RWPE2 (cell line): ENCODE results near the gene COPS3.
A peak's percentile ranks its signal among the peaks of the same experiment; 100 is the strongest.

Source experiments
- ATAC-seq: fragments of 200-7000 bp; cut with Tn5 transposase; 3 replicates; pipeline ENCODE4 v1.9.1; 2021; ENCODE audit warnings: low read depth
- DNase-seq: peaks from one replicate; pipeline ENCODE4 v3.0.0-alpha.2; 2020; ENCODE audit warnings: low spot score
- H3K27ac ChIP-seq: fragments of 450-650 bp; 2 replicates; pipeline ENCODE4 v1.5.1; 2017; ENCODE audit warnings: mild to moderate bottlenecking; ENCODE audit not compliant: poor library complexity, severe bottlenecking
- H3K27me3 ChIP-seq: fragments of 250-450 bp; sonication (Bioruptor Pico); 2 replicates; pipeline ENCODE4 v1.5.1; 2021; ENCODE audit warnings: mild to moderate bottlenecking, moderate library complexity; ENCODE audit not compliant: insufficient read depth, poor library complexity, severe bottlenecking
- H3K36me3 ChIP-seq: fragments of 250-450 bp; sonication (Bioruptor Pico); 2 replicates; pipeline ENCODE4 v1.5.1; 2020; ENCODE audit warnings: low read depth, mild to moderate bottlenecking, moderate library complexity
- H3K4me1 ChIP-seq: fragments of 250-450 bp; sonication (Bioruptor Pico); 2 replicates; pipeline ENCODE4 v1.5.1; 2021; ENCODE audit warnings: mild to moderate bottlenecking, moderate library complexity; ENCODE audit not compliant: insufficient read depth, poor library complexity, severe bottlenecking
- H3K4me3 ChIP-seq: fragments of 250-450 bp; sonication (Bioruptor Pico); 2 replicates; pipeline ENCODE4 v1.5.1; 2021; ENCODE audit warnings: mild to moderate bottlenecking, moderate library complexity; ENCODE audit not compliant: severe bottlenecking
- H3K9me3 ChIP-seq: fragments of 250-450 bp; sonication (Bioruptor Pico); 2 replicates; pipeline ENCODE4 v1.5.1; 2021; ENCODE audit warnings: mild to moderate bottlenecking, moderate library complexity; ENCODE audit not compliant: severe bottlenecking
- TF ChIP-seq, protein P1 (sequence below): fragments of 450-650 bp; IDR thresholded peaks from one replicate; pipeline ENCODE4 v1.5.1; 2017; ENCODE audit warnings: mild to moderate bottlenecking, moderate library complexity; ENCODE audit not compliant: poor library complexity, severe bottlenecking

Gene COPS3

DNA sequence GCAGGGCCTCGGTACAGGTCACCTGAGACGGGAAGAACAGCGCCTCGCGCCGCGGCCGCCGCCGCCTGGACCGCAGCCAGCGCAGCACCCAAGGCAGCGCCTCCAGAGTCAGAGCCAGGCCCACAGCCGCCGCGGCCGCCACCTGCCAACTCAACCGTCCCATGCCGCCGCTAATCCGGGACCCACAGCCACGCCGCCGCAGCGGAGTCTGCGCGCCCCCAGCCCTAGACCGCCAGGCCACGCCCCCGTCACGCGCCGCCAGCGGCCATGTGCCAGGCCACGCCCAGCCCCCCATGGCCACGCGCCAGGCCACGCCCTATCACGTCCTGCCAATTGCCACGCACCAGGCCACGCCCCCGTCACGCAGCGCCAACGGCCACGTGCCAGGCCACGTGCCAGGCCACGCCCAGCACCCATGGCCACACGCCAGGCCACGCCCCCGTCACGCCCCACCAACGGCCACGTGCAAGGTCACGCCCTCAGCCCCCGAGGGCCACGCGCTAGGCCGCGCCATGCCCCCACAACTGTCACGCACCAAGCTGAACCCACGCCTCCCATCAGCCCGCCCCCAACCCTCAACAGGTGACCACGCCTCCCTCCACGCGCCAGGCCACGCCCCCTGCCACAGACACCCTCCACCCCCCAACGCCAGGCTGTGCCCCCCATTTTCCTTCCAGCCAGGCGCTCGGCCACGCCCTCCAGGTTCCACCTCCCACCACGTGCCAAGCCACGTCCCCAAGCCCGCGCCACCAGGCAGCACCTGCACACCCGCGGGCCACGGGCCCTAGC lies 74.7 kb downstream of the COPS3 start, which contains the start of gene PLD6:
PLD6 (minus strand) TSS at position 210 of the 789 bp plus-strand sequence; CDS start at position 163, 47 bp downstream.
- DNase-seq = peak; percentile 85
- H3K9me3 ChIP-seq = no peaks in the 10 kb centered on the region
- H3K36me3 ChIP-seq = no peaks in the 10 kb centered on the region; the same call in 1 of the 2 replicates
- H3K4me3 ChIP-seq = peak within 1 kb of the TSS; percentile 37
- peak; percentile 55 for ATAC-seq
- H3K27ac ChIP-seq = peak within 1 kb of the TSS; percentile 27
- TF ChIP-seq, protein P1, sequence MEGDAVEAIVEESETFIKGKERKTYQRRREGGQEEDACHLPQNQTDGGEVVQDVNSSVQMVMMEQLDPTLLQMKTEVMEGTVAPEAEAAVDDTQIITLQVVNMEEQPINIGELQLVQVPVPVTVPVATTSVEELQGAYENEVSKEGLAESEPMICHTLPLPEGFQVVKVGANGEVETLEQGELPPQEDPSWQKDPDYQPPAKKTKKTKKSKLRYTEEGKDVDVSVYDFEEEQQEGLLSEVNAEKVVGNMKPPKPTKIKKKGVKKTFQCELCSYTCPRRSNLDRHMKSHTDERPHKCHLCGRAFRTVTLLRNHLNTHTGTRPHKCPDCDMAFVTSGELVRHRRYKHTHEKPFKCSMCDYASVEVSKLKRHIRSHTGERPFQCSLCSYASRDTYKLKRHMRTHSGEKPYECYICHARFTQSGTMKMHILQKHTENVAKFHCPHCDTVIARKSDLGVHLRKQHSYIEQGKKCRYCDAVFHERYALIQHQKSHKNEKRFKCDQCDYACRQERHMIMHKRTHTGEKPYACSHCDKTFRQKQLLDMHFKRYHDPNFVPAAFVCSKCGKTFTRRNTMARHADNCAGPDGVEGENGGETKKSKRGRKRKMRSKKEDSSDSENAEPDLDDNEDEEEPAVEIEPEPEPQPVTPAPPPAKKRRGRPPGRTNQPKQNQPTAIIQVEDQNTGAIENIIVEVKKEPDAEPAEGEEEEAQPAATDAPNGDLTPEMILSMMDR = peak; percentile 4
- H3K4me1 ChIP-seq = no peaks in the 10 kb centered on the region
- no peaks in the 10 kb centered on the region for H3K27me3 ChIP-seq

DNA sequence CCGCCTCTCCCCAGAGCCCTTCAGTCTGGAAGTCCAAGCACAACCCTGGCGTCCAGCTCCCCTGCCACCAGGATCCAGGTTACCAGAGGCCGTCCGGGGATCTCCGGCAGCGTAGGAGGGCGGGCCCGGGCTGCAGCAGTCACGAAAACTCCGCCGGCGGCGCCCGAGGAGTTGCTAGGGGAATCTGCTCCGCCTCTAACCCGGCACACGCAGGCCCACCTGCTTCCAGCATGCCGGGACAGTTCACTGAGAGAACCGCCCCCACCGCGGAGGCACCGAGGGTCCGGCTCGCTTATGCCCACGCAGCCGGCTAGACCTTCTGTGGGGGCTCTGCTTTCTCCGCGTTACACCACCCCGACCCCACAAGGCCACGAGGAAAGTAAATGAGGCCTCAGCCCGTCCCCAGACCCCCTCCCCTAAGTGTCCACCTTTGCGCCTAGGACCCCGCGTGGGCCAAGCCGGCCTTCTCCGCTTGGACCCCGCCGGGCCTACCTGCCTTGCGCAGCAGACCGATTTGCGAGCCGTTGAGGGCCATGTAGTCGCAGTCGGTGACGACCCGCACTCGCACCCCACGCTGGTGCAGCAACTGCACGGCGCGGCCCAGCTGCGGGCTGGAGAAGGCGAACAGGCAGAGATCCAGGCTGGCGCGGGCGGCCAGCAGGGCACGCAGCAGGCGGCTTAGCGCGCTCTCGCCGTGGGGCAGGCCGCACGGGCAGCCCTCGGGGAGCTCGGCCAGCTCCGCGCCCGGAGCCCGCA lies 75.5 kb downstream of the COPS3 start:
- Histone ChIP-seq H3K27ac (peak overlapping the region; percentile 27), H3K4me1 (no peaks in the 10 kb centered on the region), H3K4me3 (peak overlapping the region; percentile 37), H3K36me3 (no peaks in the 10 kb centered on the region; the same call in 1 of the 2 replicates), H3K9me3 (no peaks in the 10 kb centered on the region), H3K27me3 (no peaks in the 10 kb centered on the region)
- no peak for DNase-seq
- TF ChIP-seq, protein P1 = peak; percentile 14
- ATAC-seq = peak; percentile 76

DNA sequence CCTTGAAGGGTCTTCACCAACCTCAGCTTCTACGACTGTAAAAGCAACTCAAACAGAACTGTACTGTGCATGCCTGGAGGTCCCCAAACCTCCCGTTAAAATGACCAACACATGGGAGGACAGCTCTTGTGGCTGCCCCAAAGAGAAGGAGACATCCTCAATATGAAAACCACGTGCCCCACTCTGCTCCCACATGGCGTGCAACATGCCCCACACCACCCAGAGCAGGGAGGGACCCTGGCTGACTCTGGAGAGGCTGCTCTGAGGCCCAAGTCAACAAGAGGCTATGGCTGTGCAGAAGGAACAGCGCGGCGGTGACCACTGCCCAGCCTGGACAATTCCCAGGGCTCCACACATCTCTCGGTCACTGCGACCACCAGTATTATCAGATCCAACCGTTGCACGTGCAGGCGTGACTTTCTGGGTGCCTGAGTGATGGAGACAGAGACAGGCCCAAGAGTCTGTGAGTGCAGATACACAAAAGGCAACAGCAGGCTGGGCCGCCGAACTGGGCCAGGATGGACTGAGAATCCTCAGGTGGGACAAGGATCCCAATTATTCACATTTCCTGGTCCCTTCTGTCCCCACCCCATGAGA lies 76.3 kb downstream of the COPS3 start:
- TF ChIP-seq, protein P1 = no peak
- ATAC-seq (no peak), DNase-seq (no peak)
- H3K36me3 ChIP-seq = no peaks in the 10 kb centered on the region; the same call in 1 of the 2 replicates
- no peaks in the 10 kb centered on the region for H3K9me3 ChIP-seq
- H3K4me3 ChIP-seq = peak overlapping the region; percentile 37
- H3K4me1 ChIP-seq = no peaks in the 10 kb centered on the region
- H3K27me3 ChIP-seq = no peaks in the 10 kb centered on the region
- no peak overlapping the region for H3K27ac ChIP-seq

DNA sequence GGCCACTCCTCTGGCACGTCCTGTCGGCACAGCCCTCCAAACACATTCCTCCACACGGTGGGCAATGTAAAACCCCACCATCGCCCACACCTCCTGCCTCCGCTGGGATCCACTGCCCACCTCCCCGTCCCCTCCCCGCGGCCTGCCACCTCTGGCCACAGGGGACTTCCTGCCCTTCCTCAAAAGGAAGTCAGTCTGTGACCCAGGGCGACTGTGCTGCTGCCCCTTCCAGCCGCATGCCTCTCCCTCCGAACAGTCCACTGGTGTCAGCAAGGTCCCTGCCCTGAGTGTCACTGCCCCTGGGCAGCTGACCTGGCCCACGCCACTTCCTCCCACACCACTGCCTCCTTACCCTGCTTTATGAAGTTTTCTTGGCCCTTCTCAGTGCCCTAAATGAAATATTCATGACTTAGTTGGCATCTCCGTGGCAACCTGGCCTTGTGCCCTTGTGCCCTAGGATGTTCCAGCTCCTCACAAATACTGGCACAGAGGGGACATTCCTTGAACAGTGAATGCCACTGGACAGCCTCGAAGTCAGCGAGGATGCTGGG lies 76.9 kb downstream of the COPS3 start:
- ATAC-seq (no peak), DNase-seq (no peak)
- Histone ChIP-seq H3K27me3 (no peaks in the 10 kb centered on the region), H3K36me3 (no peaks in the 10 kb centered on the region; the same call in 1 of the 2 replicates), H3K27ac (no peak overlapping the region), H3K9me3 (no peaks in the 10 kb centered on the region), H3K4me3 (no peak overlapping the region), H3K4me1 (no peaks in the 10 kb centered on the region)
- TF ChIP-seq, protein P1 = no peak
